DMS153 (cell line): ENCODE measurements around the gene LRRC61.

Source experiments
- DNase-seq: peaks from one replicate; lab custom pipeline; 2025; lab: John Stamatoyannopoulos, UW

The LRRC61 gene

GRCh38 chr7:150356265-150356897 lies 33.2 kb downstream of the LRRC61 start:
- DNase-seq, result no peak

GRCh38 chr7:150357270-150357669 lies 34.1 kb downstream of the LRRC61 start:
- DNase-seq, result peak; percentile 43

- no peak for DNase-seq
Measured at GRCh38 chr7:150357771-150358427, 34.7 kb downstream of the LRRC61 start.

- no peak for DNase-seq
Measured at GRCh38 chr7:150358433-150358832, 35.3 kb downstream of the LRRC61 start.

GRCh38 chr7:150358988-150359621 lies 36.0 kb downstream of the LRRC61 start:
- DNase-seq, result no peak

DNA sequence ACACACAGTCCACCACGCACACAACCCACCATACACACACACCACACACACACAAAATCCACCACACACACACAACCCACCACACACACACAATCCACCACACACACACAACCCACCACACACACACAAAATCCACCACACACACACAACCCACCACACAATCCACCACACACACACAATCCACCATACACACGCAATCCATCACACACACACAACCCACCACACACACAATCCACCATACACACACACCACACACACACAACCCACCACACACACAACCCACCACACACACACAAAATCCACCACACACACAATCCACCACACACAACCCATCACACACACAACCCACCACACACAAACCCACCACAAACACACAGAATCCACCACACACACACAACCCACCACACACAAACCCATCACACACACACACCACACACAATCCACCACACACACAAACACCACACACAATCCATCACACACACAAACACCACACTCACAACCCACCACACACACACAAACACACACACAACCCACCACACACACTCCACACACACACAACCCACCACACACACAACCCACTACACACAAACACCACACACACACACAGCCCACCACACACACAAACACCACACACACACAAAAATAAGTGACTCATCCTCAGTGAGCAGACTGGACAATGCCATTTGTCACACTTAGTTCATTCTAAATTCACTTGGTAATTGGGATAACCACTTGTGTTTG lies 36.6 kb downstream of the LRRC61 start:
- no peak for DNase-seq

- DNase-seq, result no peak
Measured at GRCh38 chr7:150360363-150361058, 37.4 kb downstream of the LRRC61 start.

- DNase-seq, result no peak
Measured at GRCh38 chr7:150361402-150361801, 38.2 kb downstream of the LRRC61 start.

GRCh38 chr7:150361807-150362621 lies 38.9 kb downstream of the LRRC61 start:
- no peak for DNase-seq

GRCh38 chr7:150363370-150363769 lies 40.2 kb downstream of the LRRC61 start:
- DNase-seq, result no peak

DNA sequence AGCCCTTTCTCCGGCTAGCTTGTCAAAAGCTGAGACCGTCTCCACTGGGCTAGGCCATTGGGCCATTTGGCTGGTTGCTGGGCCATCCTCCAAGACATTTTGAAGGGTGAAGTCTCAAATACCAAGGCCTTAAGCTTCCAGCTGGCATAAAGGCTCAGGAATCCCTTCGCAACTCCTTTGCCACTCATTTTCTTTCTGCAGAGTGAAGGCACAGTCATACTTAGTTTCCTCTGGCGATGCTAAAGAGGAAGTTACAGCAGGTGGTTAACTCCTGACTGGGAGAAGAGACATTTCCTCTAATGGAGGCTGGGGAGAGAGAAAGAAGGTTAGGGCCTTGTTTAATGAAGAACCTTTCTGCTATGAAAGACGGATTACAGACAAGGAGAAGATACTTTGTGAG lies 40.7 kb downstream of the LRRC61 start:
- no peak for DNase-seq

DNA sequence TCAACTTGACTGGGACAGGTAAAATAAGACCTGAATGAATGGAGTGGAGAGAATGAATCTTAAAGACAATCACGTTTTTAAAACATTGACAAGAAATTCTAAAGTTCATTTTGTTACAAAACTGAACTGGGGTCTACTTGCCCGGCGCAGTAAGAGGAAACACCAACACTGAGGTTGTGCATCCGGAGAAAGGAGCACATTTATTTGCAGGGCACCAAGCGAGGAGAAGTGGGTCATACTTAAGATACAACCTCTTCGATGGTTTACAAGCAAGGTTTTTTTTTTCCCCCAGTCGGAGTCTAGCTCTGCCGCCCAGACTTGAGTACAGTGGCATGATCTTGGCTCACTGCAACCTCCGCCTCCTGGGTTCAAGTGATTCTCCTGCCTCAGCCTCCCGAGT lies 42.0 kb downstream of the LRRC61 start:
- DNase-seq, result no peak

- no peak for DNase-seq
Measured at GRCh38 chr7:150365673-150366398, 42.7 kb downstream of the LRRC61 start.

GRCh38 chr7:150367677-150368095 lies 44.5 kb downstream of the LRRC61 start:
- peak; percentile 84 for DNase-seq

GRCh38 chr7:150368096-150368883 lies 45.1 kb downstream of the LRRC61 start, which contains the start of gene REPIN1:
TSS of gene REPIN1 (plus strand) at chr7:150368822. CDS start at chr7:150369712, 890 bp downstream.
- peak; percentile 67 for DNase-seq

DNA sequence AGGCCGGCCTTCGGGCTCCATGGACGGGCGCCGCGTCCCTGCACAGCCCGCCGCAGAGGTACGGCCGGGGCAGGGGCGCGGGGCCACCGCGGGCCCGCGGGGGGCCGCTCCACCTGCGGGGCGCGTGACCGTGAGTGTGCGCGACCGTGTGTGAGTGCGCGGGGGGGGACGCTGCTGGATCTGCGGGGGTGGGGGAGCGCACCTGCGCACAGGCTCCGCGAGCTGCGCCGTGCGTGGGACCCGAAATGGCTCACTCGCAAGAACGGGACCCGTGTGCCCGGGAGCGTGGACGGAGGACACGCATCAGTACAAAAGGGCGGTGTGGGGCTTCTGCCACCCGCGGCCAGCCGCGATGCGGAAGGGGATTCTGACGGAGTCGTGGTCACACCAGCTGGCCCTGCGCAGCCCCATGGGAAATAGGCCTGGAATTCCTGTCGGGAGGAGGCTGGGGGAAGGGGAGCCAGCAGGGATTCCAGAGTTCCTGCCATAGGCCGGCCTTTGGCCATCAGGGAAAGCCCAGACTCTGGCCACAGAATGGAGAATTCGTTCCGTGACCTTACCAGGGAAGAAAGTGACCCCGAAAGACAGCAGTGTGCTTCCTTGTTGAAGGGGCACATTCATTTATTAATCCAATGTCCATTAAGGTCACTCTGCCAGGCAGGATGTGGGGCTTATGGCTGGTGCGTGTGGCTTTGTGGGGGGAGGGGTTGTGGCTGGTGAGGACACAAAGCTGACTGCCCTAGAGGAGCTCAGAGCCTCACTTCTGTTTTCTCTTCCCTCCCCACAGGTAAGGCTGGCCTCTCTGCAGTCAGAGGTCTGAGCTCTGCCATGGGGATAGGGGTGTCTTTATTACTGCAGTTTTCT lies 46.0 kb downstream of the LRRC61 start:
- peak; percentile 47 for DNase-seq

DNA sequence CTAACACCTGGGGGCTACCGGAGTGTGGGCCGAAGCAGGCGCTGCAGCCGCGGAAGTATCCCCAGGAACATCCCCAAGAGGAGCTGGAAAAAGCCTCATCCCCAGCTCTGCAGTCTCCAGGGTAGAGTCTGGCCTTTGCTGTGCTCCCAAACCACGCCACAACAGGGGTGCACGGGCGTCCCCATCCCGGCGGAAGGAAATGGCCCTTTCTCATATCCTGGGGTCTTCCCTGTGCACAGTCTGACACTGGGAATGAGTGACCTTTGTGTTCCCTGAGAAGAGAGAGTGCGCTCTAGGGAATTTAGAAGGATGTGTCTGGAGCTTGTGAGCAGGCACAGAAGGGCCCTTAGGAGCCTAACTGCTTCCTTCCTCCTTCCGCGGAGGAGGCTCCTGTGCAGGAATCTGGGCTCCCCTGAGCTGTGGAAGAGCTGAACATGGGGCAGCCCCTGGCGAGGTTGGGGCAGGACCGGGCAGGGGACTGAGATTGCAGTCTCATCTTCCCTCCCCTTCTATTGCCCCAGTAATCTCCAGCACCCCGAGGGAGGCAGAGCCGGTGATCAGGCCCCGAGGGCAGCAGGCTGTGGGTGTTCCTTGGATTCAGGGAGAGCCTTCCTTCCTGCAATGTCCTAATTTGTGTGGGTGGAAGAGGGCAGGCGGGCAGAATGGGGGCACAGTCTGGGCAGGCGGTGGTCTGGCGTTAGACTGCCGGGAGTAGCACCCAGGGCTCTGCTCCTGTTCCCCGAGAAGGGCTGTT lies 46.8 kb downstream of the LRRC61 start:
- DNase-seq, result no peak

DNA sequence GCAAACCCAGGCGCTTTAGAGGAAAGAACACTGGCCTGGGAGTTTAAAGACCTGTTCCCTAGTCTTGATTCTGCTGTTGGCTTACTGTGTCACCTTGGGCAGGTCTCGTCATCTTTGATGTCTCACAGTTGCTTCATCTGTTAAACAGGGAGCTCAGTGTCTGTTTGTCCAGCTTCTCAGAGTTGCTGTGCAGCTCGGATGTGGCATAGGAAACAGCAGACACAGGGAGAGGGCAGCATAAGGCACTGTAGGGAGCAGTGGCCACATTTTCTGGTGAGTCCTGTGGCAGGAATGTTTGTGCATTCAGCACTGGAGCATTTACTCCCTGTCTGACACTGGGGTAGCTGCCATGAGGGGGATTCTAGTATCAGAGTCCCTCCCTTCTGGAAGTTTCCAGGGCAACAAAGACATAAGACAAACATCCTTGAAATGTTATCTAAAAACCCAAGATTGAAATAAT lies 47.5 kb downstream of the LRRC61 start:
- DNase-seq, result no peak
